GM19043 (cell line): ENCODE measurements around the gene PARN.
"Not testable (repeated sequence)": the region's sequence is repeated elsewhere in the genome, so short reads cannot be mapped to it uniquely, and the experiment has no call there.

Source experiments
- ATAC-seq: cut with Tn5 transposase; IDR thresholded peaks from one replicate; pipeline ENCODE4 v1.9.1; 2021; ENCODE audit warnings: low read depth; ENCODE audit not compliant: unreplicated experiment

The PARN gene

GRCh38 chr16:14629919-14630619, at the start of gene PARN:
Gene PARN, minus strand, starts transcription at chr16:14630260. Its CDS starts 135 bp downstream, at chr16:14630125.
- ATAC-seq: peak; percentile 44

GRCh38 chr16:14678748-14679497, 48.9 kb upstream of the PARN start:
- no peak for ATAC-seq

- no peak for ATAC-seq
Observed at GRCh38 chr16:14677627-14678026, 47.6 kb upstream of the PARN start.

- ATAC-seq: no peak
Observed at GRCh38 chr16:14676633-14677032, 46.6 kb upstream of the PARN start.

GRCh38 chr16:14672403-14672971, 42.4 kb upstream of the PARN start:
- ATAC-seq: no peak

GRCh38 chr16:14669776-14670175, 39.7 kb upstream of the PARN start:
- ATAC-seq: no peak

GRCh38 chr16:14668556-14669223, 38.6 kb upstream of the PARN start:
- no peak for ATAC-seq

- no peak for ATAC-seq
Observed at GRCh38 chr16:14667347-14668266, 37.5 kb upstream of the PARN start.

- ATAC-seq: peak; percentile 82
Observed at GRCh38 chr16:14658063-14658462, 28.0 kb upstream of the PARN start.

GRCh38 chr16:14652726-14653125, 22.7 kb upstream of the PARN start:
- no peak for ATAC-seq

GRCh38 chr16:14650629-14651028, 20.6 kb upstream of the PARN start:
- no peak for ATAC-seq

- ATAC-seq: no peak
Observed at GRCh38 chr16:14649816-14650215, 19.8 kb upstream of the PARN start.

GRCh38 chr16:14641926-14642325, 11.9 kb upstream of the PARN start:
- no peak for ATAC-seq

GRCh38 chr16:14641206-14641605, 11.1 kb upstream of the PARN start:
- ATAC-seq: no peak

GRCh38 chr16:14640538-14640937, 10.5 kb upstream of the PARN start:
- no peak for ATAC-seq

- ATAC-seq: not testable (repeated sequence)
Observed at GRCh38 chr16:14636951-14637240, 6.8 kb upstream of the PARN start.

GRCh38 chr16:14636179-14636950, 6.3 kb upstream of the PARN start:
- ATAC-seq: not testable (repeated sequence)

- no peak for ATAC-seq
Observed at GRCh38 chr16:14635395-14636165, 5.5 kb upstream of the PARN start.

- ATAC-seq: no peak
Observed at GRCh38 chr16:14634389-14634725, 4.3 kb upstream of the PARN start.
